ENCODE data around the gene CRYZL1.

The CRYZL1 gene

DNA sequence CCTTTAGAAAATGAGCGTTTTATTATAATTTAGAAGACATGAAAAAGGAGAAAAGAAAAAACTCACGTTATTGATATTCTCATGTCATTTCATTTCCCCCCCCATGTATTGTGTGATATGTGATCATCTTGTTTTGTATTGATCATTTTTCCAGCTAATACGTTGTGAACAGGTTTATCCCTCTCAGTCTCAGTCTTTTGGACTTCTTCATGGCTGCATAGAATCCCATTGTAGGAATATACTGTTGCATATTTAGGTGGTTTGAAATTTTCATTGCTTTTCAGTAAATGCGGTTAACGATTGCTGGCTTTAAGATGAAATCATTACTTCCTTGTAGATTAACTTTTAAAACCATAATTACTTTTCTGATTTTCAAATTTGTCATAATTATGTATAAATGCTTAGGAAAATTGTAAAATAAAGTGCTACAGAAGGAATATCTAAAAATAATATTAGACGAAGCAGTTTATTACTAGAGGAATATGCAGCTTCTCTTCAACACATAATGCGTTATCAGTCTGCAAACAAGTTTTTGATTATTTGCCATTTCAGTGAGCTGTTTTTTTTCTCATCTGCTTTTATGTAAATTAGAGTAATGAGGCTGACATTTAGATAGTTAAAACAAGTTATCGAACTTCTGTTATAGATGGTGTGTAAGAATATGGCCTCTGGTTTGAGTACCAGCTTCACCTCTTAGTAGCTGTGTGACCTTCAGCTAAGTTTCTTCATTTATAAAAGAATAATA, 96.9 kb downstream of the CRYZL1 start:
- Histone ChIP-seq H3K9me3 (ENCODE audit: low read depth, low read length) (no peaks in the 10 kb centered on the region), H3K27ac (no peak overlapping the region), H3K9ac (ENCODE audit: insufficient read length) (peak overlapping the region; percentile 98), H3K4me3 (peak overlapping the region; percentile 99), H3K36me3 (ENCODE audit: insufficient read depth, low read length) (peaks cover 52% of the 10 kb centered on the region)
- TF ChIP-seq POLR2AphosphoS5 (IDR thresholded peaks at IDR 0.05; ENCODE audit: borderline replicate concordance, low read depth, low read length) (no peak), FOXP2 (optimal IDR thresholded peaks at IDR 0.05; ENCODE audit: control extremely low read depth, extremely low read length, insufficient read depth) (no peak), EZH2 (IDR thresholded peaks at IDR 0.05) (no peak)
- DNase-seq (ENCODE audit: low read depth, low spot score), result no peak

DNA sequence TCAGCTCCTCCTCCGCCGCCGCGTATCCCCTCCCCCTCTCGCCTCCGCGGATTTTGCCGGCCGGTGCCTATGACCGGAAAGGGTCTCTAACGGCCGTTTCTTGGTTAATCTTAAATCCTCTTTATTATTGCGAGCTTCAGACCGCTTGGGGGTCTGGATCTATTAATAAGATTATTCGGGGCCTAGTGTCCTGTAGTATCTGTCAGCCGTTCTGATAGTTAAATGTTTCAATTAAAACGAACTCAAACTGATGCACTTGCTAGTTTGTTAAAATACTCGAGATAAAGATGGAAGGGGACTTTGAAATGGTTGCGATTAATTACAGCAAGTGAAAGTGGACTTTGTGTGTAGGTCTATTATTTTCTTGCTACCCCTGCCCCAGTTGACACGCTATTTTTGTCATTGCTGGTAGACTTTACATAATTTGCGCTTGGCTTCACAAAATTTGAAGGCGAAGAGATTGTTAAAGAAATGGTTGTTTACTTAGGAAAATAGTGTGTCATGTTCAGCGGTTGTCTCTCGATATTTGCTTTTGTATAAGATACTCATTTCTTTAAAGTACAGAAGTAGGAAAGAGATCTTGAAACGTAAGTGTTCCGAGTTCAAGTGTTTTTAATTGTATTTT, 97.9 kb downstream of the CRYZL1 start:
- peaks cover 52% of the 10 kb centered on the region for H3K36me3 ChIP-seq (ENCODE audit: insufficient read depth, low read length)
- TF ChIP-seq FOXP2 (optimal IDR thresholded peaks at IDR 0.05; ENCODE audit: control extremely low read depth, extremely low read length, insufficient read depth) (no peak), POLR2AphosphoS5 (IDR thresholded peaks at IDR 0.05; ENCODE audit: borderline replicate concordance, low read depth, low read length) (no peak), EZH2 (IDR thresholded peaks at IDR 0.05) (no peak)
- peak overlapping the region; percentile 99 for H3K4me3 ChIP-seq
- no peak for DNase-seq (ENCODE audit: low read depth, low spot score)
- no peaks in the 10 kb centered on the region for H3K9me3 ChIP-seq (ENCODE audit: low read depth, low read length)
- H3K9ac ChIP-seq (ENCODE audit: insufficient read length), result peak overlapping the region; percentile 98
- peak overlapping the region; percentile 91 for H3K27ac ChIP-seq

DNA sequence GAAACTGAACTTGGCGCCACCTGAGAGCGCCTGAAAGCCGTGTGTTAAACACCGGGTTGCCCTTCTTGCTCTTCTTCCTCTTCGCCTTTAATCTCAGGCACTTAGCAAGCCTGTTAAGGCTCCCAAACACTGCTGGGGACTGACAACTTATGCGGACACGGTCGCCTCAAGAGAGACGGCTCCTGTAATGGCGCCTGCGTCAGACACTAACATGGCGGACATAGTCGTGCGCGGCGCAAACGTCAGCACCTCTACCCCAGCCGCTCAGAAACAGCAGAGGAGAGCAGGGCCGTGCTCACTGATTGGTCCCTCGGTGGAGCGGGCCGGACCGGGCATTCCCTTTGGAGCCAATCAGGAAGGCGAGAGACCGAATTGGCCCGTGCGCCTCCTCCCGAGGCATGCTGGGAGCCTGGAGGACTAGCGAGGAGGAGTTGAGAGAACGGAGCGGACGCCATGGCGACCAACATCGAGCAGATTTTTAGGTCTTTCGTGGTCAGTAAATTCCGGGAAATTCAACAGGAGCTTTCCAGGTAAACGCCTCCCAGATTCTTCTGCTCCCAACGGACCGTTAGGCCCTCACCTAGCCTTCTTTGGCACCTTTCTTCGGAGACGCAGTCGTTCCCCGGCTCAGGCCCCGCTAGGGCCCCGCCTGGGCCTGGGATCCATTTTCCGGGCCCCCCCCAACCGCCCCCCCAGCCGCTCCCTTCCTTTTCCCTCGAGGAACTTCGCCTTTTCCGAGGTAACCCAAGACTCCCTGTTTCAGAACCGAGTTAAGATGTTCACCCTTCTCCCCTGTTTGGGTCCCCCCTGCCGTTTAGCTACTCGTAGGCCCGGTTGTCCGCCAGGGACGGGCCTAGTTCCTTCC, 98.7 kb downstream of the CRYZL1 start, which contains the start of gene SON:
SON (plus strand) TSS at position 399 of the 865 bp plus-strand sequence; CDS start at position 454, 55 bp downstream.
- no peak for TF ChIP-seq EZH2 (IDR thresholded peaks at IDR 0.05)
- TF ChIP-seq POLR2AphosphoS5 (IDR thresholded peaks at IDR 0.05; ENCODE audit: borderline replicate concordance, low read depth, low read length), result peak; percentile 89
- no peak for TF ChIP-seq FOXP2 (optimal IDR thresholded peaks at IDR 0.05; ENCODE audit: control extremely low read depth, extremely low read length, insufficient read depth)
- H3K4me3 ChIP-seq, result peak within 1 kb of the TSS; percentile 99
- peaks cover 52% of the 10 kb centered on the region for H3K36me3 ChIP-seq (ENCODE audit: insufficient read depth, low read length)
- no peaks in the 10 kb centered on the region for H3K9me3 ChIP-seq (ENCODE audit: low read depth, low read length)
- peak; percentile 84 for DNase-seq (ENCODE audit: low read depth, low spot score)
- H3K9ac ChIP-seq (ENCODE audit: insufficient read length), result peak within 1 kb of the TSS; percentile 98
- peak within 1 kb of the TSS; percentile 98 for H3K27ac ChIP-seq

DNA sequence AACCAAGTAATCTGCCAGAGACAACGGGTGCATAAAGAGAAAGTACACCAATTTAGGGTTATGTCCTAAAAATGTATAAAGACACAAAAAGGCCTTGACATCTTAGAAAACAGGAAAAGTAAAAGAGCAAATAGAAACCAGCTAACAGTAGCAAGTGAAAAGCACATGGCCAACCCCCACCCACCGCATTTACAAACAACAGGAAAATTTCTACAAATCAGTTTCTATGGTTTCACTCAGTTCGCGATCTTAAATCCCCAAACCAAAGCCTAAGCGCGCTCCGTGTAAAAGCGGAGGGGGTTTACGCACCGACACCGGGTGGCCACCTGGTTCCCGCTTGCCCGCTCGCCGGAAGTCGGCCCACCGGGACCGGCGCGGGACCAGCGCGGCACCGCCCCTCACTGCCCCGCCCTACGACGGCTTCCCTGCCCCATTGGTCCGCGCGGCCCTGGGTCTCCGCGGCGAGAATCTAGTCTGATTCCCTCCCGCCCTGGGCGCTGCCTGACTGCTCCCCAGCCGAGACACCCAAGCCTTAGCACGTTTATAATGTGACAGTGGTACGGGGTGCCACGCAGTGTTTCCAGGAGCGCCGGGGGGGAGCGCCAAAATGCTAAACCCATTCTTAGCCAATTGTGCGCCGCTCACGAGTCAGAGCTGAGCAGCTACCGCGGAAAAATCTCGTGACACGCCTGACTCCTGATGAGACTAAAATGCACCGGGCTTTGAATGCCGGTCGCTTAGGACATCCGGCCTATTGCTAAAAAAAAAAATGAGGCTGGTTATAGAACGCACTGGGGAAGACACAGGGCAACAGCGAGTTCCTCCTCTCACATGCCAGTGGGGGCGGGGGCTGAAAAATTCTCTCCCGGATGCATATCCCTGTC, 99.5 kb downstream of the CRYZL1 start, which contains the start of gene GART:
GART (minus strand) TSS at position 362 of the 884 bp plus-strand sequence. CDS start 2,802 bp downstream, outside the sequence.
- no peak for DNase-seq (ENCODE audit: low read depth, low spot score)
- H3K36me3 ChIP-seq (ENCODE audit: insufficient read depth, low read length), result peaks cover 52% of the 10 kb centered on the region
- H3K27ac ChIP-seq, result peak within 1 kb of the TSS; percentile 98
- H3K9ac ChIP-seq (ENCODE audit: insufficient read length), result peak within 1 kb of the TSS; percentile 98
- TF ChIP-seq POLR2AphosphoS5 (IDR thresholded peaks at IDR 0.05; ENCODE audit: borderline replicate concordance, low read depth, low read length) (peak; percentile 77), FOXP2 (optimal IDR thresholded peaks at IDR 0.05; ENCODE audit: control extremely low read depth, extremely low read length, insufficient read depth) (no peak), EZH2 (IDR thresholded peaks at IDR 0.05) (no peak)
- H3K9me3 ChIP-seq (ENCODE audit: low read depth, low read length), result no peaks in the 10 kb centered on the region
- H3K4me3 ChIP-seq, result peak within 1 kb of the TSS; percentile 99

DNA sequence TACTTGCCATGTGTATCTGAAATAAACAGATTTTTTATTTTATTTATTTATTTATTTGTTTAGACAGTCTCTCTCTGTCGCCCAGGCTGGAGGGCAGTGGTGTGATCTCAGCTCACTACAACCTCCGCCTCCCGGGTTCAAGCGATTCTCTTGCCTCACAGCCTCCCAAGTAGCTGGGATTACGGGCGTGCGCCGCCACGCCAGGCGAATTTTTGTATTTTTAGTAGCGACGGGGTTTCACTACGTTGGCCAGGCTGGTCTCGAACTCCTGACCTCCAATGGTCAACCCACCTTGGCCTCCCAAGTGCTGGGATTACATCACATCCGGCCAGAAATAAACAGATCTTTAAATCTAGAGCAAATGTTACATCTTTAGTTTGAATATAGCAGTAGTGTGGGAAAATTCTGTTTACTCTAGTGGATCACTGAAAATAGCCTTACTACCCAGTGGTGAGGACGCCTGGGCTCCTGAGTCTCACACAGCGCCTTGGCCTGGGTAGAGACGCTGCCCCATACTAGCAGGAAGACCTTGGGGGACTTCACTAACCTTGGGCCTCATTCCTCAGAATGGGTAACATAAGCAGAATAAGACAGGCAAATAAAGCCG, 100.3 kb downstream of the CRYZL1 start:
- TF ChIP-seq POLR2AphosphoS5 (IDR thresholded peaks at IDR 0.05; ENCODE audit: borderline replicate concordance, low read depth, low read length) (no peak), EZH2 (IDR thresholded peaks at IDR 0.05) (no peak), FOXP2 (optimal IDR thresholded peaks at IDR 0.05; ENCODE audit: control extremely low read depth, extremely low read length, insufficient read depth) (no peak)
- H3K36me3 ChIP-seq (ENCODE audit: insufficient read depth, low read length), result peaks cover 52% of the 10 kb centered on the region
- peak overlapping the region; percentile 99 for H3K4me3 ChIP-seq
- peak overlapping the region; percentile 95 for H3K9ac ChIP-seq (ENCODE audit: insufficient read length)
- H3K9me3 ChIP-seq (ENCODE audit: low read depth, low read length), result no peaks in the 10 kb centered on the region
- H3K27ac ChIP-seq, result peak overlapping the region; percentile 98
- no peak for DNase-seq (ENCODE audit: low read depth, low spot score)

DNA sequence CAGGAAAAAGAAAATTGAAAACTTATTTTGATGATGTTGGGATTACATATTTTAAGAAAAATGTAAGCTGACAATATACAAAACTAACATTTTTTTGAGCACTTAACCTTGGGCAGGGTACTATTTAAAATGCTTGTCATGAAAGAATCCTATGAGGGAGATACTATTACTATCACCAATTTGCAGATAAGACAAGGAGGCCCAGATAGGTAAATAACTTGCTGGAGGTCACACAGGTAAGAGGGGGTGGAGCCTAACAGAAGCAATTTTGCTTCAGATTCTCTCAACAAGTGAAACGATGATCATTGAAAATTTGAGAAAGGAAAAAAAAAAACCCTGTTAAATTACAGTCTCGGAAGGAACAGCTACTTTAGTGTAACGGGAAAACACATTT, 100.8 kb downstream of the CRYZL1 start:
- TF ChIP-seq EZH2 (IDR thresholded peaks at IDR 0.05) (no peak), FOXP2 (optimal IDR thresholded peaks at IDR 0.05; ENCODE audit: control extremely low read depth, extremely low read length, insufficient read depth) (no peak), POLR2AphosphoS5 (IDR thresholded peaks at IDR 0.05; ENCODE audit: borderline replicate concordance, low read depth, low read length) (no peak)
- Histone ChIP-seq H3K9me3 (ENCODE audit: low read depth, low read length) (no peaks in the 10 kb centered on the region), H3K27ac (0 out of 2 replicates have a peak overlapping the region, but pooled peaks have one; percentile 3), H3K4me3 (peak overlapping the region; percentile 99), H3K9ac (ENCODE audit: insufficient read length) (peak overlapping the region; percentile 95), H3K36me3 (ENCODE audit: insufficient read depth, low read length) (peaks cover 52% of the 10 kb centered on the region)
- no peak for DNase-seq (ENCODE audit: low read depth, low spot score)

DNA sequence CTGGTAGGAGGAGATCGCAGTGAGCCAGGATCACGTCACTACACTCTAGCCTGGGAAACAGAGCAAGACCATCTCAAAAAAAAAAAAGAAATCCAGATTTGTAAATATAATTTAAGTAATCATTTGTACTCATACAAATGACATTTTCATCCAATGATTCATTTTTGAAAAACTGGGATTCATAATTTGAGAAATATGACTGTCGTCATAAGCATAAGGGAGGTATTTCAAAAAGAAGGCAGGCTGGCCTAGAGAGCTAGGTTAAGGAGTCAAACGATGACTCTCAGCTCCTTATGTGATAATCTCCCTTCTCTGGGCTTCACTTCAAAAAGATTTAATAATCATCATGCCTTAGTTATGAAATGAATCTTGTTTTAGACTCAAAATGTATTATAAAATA, 101.9 kb downstream of the CRYZL1 start:
- Histone ChIP-seq H3K9ac (ENCODE audit: insufficient read length) (no peak overlapping the region), H3K4me3 (no peak overlapping the region), H3K9me3 (ENCODE audit: low read depth, low read length) (no peaks in the 10 kb centered on the region), H3K27ac (no peak overlapping the region), H3K36me3 (ENCODE audit: insufficient read depth, low read length) (peaks cover 62% of the 10 kb centered on the region)
- DNase-seq (ENCODE audit: low read depth, low spot score), result no peak
- TF ChIP-seq EZH2 (IDR thresholded peaks at IDR 0.05), result no peak
- no peak for TF ChIP-seq FOXP2 (optimal IDR thresholded peaks at IDR 0.05; ENCODE audit: control extremely low read depth, extremely low read length, insufficient read depth)
- no peak for TF ChIP-seq POLR2AphosphoS5 (IDR thresholded peaks at IDR 0.05; ENCODE audit: borderline replicate concordance, low read depth, low read length)
